Astrocyte (in vitro differentiated cells and primary cell): ENCODE results near the gene UBE2G1. TPM values are rescaled to one million over a fixed set of nuclear protein-coding genes. Genes with fewer than 3 reads are reported as not detected.

Experiments used
- DNase-seq: peaks from one replicate; pipeline ENCODE4 v3.0.0-alpha.2; 2010; ENCODE audit warnings: low read depth
- FAIRE-seq: peaks from 2 replicates; lab custom pipeline; 2011; peaks lifted over from hg19 to GRCh38; lab: Jason Lieb, UNC
- H2AFZ ChIP-seq: 2 replicates; pipeline ENCODE4 v1.6.0; 2012; ENCODE audit warnings: low read depth, low read length, inconsistent platforms
- H3K27ac ChIP-seq: 2 replicates; pipeline ENCODE4 v1.5.1; 2011; ENCODE audit warnings: low read depth, low read length, inconsistent platforms
- H3K27me3 ChIP-seq: 2 replicates; pipeline ENCODE4 v1.6.0; 2011; ENCODE audit warnings: low read length, inconsistent platforms; ENCODE audit not compliant: insufficient read depth
- H3K36me3 ChIP-seq: 2 replicates; pipeline ENCODE4 v1.5.1; 2011; ENCODE audit warnings: low read length, inconsistent platforms; ENCODE audit not compliant: insufficient read depth
- H3K4me1 ChIP-seq: 2 replicates; pipeline ENCODE4 v1.5.1; 2011; ENCODE audit warnings: low read length, inconsistent platforms; ENCODE audit not compliant: insufficient read depth
- H3K4me2 ChIP-seq: 2 replicates; pipeline ENCODE4 v1.6.0; 2012; ENCODE audit warnings: low read length, inconsistent platforms
- H3K4me3 ChIP-seq: 2 replicates; pipeline ENCODE4 v1.5.1; 2011; ENCODE audit warnings: low read depth, mild to moderate bottlenecking, low read length, inconsistent platforms; ENCODE audit not compliant: insufficient read depth
- H3K79me2 ChIP-seq: 2 replicates; pipeline ENCODE4 v1.6.0; 2012; ENCODE audit warnings: mild to moderate bottlenecking, low read length, inconsistent platforms; ENCODE audit not compliant: insufficient read depth
- H3K9ac ChIP-seq: 2 replicates; pipeline ENCODE4 v1.6.0; 2012; ENCODE audit warnings: mild to moderate bottlenecking, low read length, inconsistent platforms
- H3K9me3 ChIP-seq: 2 replicates; pipeline ENCODE4 v1.5.1; 2012; ENCODE audit warnings: low read depth, mild to moderate bottlenecking, low read length, inconsistent platforms; ENCODE audit not compliant: insufficient read depth
- H4K20me1 ChIP-seq: 2 replicates; pipeline ENCODE4 v1.6.0; 2012; ENCODE audit warnings: low read length, inconsistent platforms; ENCODE audit not compliant: insufficient read depth
- H3K27ac Mint-ChIP-seq: one replicate; pipeline ENCODE4 v1.8.0; 2021; ENCODE audit warnings: mild to moderate bottlenecking, mixed read lengths; ENCODE audit not compliant: unreplicated experiment
- H3K27me3 Mint-ChIP-seq: one replicate; pipeline ENCODE4 v1.8.0; 2021; ENCODE audit warnings: low read depth, mixed read lengths; ENCODE audit not compliant: unreplicated experiment
- H3K36me3 Mint-ChIP-seq: one replicate; pipeline ENCODE4 v1.8.0; 2021; ENCODE audit warnings: low read depth, mixed read lengths; ENCODE audit not compliant: unreplicated experiment
- H3K4me1 Mint-ChIP-seq: one replicate; pipeline ENCODE4 v1.8.0; 2021; ENCODE audit warnings: low read depth, mixed read lengths; ENCODE audit not compliant: unreplicated experiment
- H3K4me3 Mint-ChIP-seq: one replicate; pipeline ENCODE4 v1.8.0; 2021; ENCODE audit warnings: mild to moderate bottlenecking, moderate library complexity, mixed read lengths; ENCODE audit not compliant: unreplicated experiment
- H3K9me3 Mint-ChIP-seq: one replicate; pipeline ENCODE4 v1.8.0; 2021; ENCODE audit warnings: mild to moderate bottlenecking, mixed read lengths; ENCODE audit not compliant: unreplicated experiment
- CTCF ChIP-seq: IDR thresholded peaks from 2 replicates; pipeline ENCODE4 v1.5.1; 2011; ENCODE audit warnings: low read depth, mild to moderate bottlenecking, inconsistent platforms, low read length, moderate library complexity; ENCODE audit not compliant: insufficient read depth
- EZH2 ChIP-seq: IDR thresholded peaks from 2 replicates; pipeline ENCODE4 v1.6.1; 2012; ENCODE audit warnings: mild to moderate bottlenecking, low read length, inconsistent platforms; ENCODE audit not compliant: insufficient read depth
- total RNA-seq: library from RNA; stranded (reverse); gene quantifications from 2 replicates; pipeline ENCODE4 v1.2.1, GENCODE V29; 2021

UBE2G1 gene
- total RNA-seq, 1 donor from 2014 or later = 123 TPM

- no peak for FAIRE-seq
- H3K4me3 Mint-ChIP-seq = no peak overlapping the region
Observed at GRCh38 chr17:4387137-4387536, 20.7 kb upstream of the UBE2G1 start.

GRCh38 chr17:4386406-4386805 is 19.9 kb upstream of the UBE2G1 start:
- Mint-ChIP-seq H3K27me3 (no peaks in the 10 kb centered on the region), H3K9me3 (no peaks in the 10 kb centered on the region), H3K4me1 (no peaks in the 10 kb centered on the region), H3K27ac (no peak overlapping the region), H3K36me3 (no peaks in the 10 kb centered on the region), H3K4me3 (no peak overlapping the region)
- H3K27me3 ChIP-seq = peaks cover 2% of the 10 kb centered on the region
- FAIRE-seq (no peak), DNase-seq (peak; percentile 12)
- no peak overlapping the region for H3K9ac ChIP-seq
- TF ChIP-seq CTCF (no peak), EZH2 (no peak)
- no peaks in the 10 kb centered on the region for H4K20me1 ChIP-seq
- no peaks in the 10 kb centered on the region for H3K9me3 ChIP-seq
- no peak overlapping the region for H3K4me3 ChIP-seq
- no peak overlapping the region for H3K4me2 ChIP-seq
- H3K4me1 ChIP-seq = no peaks in the 10 kb centered on the region
- H2AFZ ChIP-seq = no peak overlapping the region
- H3K27ac ChIP-seq = no peak overlapping the region
- H3K79me2 ChIP-seq = no peaks in the 10 kb centered on the region
- no peaks in the 10 kb centered on the region for H3K36me3 ChIP-seq

More at GRCh38 chr17:4387137-4387536, 20.7 kb upstream of the UBE2G1 start:
- H3K79me2 ChIP-seq = no peaks in the 10 kb centered on the region
- H3K27ac ChIP-seq = no peak overlapping the region
- no peaks in the 10 kb centered on the region for H4K20me1 ChIP-seq
- H3K4me2 ChIP-seq = no peak overlapping the region
- no peak overlapping the region for H3K4me3 ChIP-seq
- H3K27me3 Mint-ChIP-seq = no peaks in the 10 kb centered on the region
- no peak overlapping the region for H3K9ac ChIP-seq
- no peak overlapping the region for H3K27ac Mint-ChIP-seq
- DNase-seq = no peak
- no peak overlapping the region for H2AFZ ChIP-seq
- peaks cover 2% of the 10 kb centered on the region for H3K27me3 ChIP-seq
- H3K4me1 Mint-ChIP-seq = no peaks in the 10 kb centered on the region
- H3K9me3 ChIP-seq = no peaks in the 10 kb centered on the region
- TF ChIP-seq EZH2 = no peak
- no peak for TF ChIP-seq CTCF
- no peaks in the 10 kb centered on the region for H3K9me3 Mint-ChIP-seq
- H3K36me3 Mint-ChIP-seq = no peaks in the 10 kb centered on the region
- H3K36me3 ChIP-seq = no peaks in the 10 kb centered on the region
- no peaks in the 10 kb centered on the region for H3K4me1 ChIP-seq
